Effector CD8-positive, alpha-beta T cell (primary cell): ENCODE measurements around the gene LMO2.
"Not testable (repeated sequence)": the region's sequence is repeated elsewhere in the genome, so short reads cannot be mapped to it uniquely, and the experiment has no call there.

Source experiments
- DNase-seq: peaks from one replicate; lab custom pipeline; 2025; lab: John Stamatoyannopoulos, UW
- total RNA-seq, 4 experiments: gene quantifications; one replicate each; lab custom pipeline; 2026; lab: John Stamatoyannopoulos, UW

Gene LMO2
- total RNA-seq: 0 to 0.09 (median 0) reads per million in 4 experiments

DNA sequence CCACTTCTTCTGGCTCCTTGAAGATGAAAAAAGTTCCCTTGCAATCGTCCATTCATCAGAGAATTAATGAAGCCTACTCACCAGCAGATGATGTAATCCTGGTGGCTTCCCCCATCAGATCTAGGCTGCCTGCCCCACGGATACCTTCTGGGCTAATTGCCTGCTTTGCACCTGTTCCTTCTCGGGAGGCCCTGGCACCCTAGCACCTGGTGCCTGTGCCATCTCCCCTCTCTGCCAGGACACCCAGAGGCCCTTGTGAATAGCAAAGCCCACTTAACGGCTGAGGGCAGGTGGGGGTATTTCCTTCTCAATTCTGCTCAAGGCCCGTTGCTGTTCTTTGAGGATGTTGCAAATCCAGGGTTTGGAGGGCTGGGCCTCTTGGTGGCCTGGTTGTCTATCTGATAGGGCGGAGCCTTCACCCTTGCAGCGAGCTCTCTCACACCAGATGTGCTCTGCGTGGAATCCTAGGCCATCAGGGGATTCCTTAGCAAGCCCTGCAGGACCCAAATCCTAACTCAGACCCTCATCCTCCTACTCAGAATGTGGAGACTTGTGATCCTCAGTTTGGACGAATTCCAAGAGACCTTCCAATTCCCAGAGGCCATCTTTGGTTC lies at the start of gene LMO2:
TSS of gene LMO2 (minus strand) at position 363 of the 614 bp plus-strand sequence. CDS start 22,360 bp downstream, outside the sequence.
- DNase-seq: no peak

DNA sequence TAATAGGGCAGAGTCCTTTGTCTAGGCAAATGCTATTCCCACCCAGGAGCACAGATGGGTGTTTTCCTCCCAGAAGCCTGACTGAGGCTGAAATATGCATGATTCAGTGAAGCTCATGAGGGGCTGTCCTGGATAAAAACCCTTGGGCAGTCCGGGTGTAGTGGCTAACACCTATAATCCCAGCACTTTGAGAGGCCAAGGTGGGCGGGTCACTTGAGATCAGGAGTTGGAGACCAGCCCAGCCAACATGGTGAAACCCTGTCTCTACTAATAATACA lies 48.6 kb upstream of the LMO2 start:
- no peak for DNase-seq

DNA sequence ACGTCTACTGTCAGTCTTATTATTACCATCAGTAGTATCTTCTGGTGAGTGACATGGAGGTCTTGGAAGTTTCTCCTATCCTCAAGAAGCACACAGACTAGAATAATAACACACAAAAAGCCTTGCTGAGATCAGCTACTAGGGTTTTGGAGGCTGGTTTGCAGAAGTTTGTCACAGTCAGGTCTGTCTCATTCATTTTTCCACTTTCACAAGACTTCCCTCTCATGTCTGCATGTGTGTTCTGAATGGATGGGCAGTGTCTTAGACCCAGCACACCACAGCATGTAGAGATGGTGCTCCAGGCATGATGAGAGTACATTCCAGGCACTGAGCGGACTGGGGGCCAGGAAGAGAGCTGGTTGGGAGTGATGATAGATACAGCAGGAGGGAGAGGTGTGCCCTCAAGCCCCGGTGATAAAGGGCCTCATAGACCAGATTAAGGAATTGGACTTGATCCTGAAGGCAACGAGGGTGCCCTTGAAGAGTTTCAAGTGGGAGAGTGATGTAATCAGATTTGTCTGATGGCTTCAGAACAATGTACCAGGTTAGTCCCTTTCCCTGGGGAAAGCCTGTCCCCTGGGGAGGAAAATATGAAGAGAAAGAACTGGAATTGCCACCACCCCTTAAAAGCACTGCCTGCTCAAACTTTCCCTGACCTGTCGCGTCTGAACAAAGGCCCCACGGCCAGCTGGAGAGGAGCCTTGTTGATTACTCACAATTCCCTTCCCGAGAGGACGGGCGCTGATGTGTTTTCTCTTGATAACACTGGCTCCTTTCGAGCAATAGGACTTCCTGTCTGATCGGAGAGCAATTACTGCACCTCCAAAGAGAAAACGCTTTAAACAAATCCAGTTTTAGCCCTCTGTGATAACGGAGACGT lies 45.1 kb upstream of the LMO2 start:
- DNase-seq: no peak

DNA sequence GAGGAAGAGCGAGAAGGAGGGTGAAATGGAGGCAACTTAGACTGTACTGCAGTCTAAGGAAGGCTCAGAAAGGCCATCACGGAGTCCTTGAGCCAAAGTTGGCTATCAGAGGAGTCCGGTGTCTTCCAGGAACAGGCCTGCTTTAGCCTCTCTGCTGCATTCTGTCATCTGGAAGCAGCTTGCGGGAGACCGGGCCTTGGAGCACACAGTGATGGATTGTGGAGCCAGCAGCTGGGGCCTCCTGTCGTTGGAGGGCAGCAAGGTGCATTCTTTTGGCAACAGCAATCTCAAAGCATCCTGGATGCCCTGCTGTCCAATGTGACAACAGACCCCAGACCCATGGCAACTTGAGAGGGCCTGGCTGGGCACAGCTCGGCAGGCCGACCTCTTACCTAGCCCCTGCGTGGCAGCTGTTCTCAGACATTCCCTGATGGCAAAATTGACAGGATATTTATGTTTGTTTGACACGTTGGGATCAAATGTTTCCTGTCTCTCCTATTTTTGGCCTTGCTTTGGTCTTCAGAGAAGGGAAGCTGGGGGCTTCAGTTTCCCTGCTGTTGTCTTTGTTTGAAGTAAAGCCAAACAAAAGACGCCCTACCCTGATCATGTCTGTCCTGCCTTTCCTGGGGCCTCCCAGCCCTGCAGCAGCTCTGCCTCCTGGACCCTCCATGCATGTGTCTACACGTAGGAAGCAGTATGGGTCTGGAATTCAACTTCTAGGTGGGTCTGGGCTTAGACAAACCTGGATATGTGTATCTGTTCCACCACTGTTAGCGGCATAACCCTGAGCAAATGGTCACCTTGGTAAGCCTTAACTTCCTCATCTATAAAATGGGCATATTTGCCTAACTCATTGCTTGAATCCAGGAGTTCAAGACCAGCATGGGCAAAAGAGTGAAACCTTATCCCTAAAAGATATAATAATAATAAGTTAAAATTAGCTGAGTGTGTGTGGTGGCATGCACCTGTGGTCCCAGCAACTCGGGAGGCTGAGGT lies 43.9 kb upstream of the LMO2 start:
- no peak for DNase-seq

DNA sequence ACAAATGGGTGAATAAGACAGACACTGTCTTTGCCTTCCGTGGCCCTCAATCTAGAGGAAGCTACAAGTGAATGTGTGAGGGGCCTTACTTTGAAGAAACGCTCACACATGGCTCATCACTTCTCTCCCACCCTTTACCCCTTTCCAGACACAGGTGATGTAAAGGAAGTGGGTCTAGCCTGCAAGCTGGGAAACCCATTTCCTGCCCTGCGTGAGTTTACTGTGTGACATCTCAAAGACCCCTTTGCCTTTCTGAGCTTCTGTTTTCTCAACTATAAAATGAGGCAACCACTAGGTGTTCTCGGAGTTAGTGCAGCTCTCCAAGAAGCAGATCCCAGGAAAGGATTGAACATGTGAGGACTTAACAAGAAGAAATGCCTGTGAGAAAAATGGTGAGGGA lies 43.1 kb upstream of the LMO2 start:
- no peak for DNase-seq

DNA sequence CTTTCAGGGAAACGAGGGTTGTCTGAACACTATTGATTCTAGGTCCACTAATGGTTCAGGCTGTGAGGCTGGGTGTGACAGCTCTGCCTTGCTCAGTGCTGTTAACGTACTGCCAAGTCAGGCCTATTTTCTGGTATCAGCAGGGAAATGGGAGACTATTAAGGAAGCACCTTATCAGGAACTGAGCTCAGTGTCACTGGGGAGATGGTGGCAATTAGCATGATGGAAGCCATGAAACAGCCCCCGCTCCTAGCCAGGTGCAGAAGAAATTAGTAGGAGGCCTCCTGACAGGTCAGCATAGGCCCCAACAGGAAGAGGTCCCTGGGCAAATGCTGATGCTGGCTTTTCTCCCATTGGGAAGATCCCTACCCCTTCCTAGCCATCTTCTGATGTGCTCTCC lies 42.6 kb upstream of the LMO2 start:
- no peak for DNase-seq

DNA sequence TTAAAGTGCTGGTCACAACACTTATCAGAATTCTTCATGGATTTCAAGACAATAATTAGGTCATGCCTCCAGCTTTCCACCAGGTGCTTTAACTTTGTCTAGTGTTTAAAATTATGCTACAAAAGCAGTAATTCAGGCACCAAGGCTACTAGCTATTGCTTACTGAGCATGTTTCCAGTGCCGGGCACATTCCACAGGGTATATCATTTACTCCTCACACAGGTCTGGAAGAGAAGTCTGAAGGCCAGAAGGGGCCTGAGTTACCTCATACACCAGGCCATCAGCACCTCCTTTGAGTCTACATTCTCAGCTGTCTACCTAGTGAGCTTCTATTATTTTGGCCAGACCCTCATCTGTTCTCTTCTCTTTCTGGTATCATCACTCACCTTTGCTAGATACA lies 41.7 kb upstream of the LMO2 start:
- DNase-seq: no peak

DNA sequence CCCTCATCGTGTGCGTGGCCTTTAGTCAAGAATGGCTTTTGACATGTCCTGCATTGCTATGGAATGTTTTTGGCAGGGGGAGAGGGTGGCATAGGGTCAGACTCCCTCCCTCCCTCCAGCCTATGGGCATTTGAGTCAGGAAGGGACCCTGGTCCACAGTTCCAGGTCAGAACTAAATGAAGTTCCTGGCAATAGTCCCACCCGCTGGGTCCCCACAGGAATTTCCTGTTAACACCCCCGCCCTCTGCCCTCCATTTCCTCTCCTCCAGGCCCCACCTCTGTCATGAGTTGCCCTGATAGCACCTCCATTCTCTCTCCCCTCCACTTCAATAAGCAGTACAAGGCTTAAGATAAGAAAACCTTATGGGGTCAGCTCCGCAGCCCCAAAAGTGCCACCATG lies 40.8 kb upstream of the LMO2 start:
- no peak for DNase-seq

DNA sequence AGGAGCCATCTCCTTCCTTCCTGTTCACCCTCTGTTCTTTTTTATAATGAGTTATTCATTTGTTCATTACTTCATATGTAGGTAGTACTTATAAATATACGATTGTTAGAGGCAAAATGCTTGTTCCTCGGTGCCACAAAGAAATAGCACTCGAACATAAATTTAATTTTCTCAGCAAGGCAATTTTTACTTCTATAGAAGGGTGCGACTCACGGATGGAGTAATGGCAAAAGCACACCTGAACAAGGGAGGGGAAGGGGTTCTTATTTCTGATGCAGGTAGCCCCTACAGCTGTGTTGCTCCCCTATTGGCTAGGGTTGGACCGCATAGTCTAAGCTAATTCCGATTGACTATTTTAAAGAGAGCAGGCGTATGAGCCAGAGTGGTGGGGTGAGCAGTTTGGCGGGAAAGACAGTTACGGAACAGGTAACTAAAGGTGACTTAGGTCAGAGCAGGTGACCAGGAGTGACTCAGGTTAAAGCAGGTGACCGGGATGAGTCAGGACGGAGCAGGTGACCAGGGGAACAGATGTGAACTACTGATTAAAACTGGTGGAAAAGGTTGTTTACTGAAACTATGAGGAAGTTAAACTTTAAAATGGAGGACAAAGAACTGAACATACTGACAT lies 40.0 kb upstream of the LMO2 start:
- not testable (repeated sequence) for DNase-seq

DNA sequence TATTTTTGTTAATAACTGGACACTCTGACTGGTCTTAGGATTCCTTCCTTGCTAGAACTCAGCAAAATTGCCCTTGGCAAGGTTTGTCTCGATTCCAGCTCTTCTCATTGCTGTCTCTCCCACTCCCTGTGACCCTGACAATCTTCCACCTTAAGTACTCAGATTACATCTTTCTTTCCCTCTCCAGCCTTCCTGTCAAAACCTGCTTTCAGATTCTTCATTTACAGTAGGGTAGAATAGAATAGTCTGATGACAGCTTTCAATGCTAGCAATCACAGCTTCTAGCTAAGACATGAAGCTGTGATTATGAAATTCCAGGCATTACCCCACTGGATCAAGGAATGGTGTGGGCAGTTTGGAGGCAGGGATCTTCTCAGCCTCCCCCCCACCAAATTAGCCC lies 39.2 kb upstream of the LMO2 start:
- no peak for DNase-seq

DNA sequence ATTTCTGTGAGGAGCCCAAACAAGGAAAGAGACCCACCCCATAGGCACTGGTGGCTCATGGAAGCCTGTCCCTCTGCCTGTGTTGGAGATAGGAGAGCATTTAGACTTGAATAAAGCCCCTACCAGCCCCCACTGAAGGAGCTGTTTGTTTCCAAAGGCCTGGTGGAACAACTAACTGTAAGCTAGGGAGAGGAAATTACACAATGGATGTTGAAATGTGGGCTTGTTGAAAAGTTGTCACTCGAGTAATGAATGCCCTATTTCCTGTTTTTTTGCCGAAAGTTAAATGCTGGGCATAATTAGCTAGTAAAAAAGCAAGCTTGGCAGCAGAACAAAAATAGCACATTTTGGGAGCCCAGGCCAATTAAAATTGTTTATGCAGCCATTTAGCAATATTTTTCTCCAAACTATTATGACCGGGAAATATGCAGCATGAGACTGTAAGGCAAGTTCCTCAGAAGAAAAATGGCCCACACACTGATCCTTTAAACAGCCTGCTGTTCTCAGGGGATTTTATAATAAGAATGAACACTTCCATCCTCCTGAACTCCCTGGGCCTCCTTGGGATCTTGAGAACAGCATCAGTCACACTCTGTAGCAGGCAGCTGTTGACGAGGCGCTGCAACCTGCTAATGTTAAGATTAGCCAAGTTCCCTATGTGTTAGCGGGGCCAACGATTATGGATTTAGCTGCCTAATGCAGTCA lies 38.6 kb upstream of the LMO2 start:
- no peak for DNase-seq

DNA sequence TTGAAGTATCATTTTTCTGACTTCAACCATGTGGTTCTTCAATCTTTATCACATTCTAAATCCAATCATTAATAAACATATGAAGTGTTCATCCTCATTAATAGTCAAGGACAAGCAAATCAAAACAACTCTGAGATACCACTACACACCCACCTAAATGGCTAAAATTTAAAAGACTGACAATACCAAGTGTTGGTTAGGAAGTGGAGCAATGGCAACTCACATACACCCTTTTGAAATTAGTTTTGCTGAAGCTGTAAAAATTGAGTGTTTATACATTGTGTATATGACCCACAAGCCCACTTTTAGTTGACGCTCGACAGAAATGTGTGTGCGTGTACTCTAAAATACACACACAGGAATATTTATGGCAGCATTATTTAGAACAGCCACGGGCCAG lies 36.7 kb upstream of the LMO2 start:
- DNase-seq: no peak

DNA sequence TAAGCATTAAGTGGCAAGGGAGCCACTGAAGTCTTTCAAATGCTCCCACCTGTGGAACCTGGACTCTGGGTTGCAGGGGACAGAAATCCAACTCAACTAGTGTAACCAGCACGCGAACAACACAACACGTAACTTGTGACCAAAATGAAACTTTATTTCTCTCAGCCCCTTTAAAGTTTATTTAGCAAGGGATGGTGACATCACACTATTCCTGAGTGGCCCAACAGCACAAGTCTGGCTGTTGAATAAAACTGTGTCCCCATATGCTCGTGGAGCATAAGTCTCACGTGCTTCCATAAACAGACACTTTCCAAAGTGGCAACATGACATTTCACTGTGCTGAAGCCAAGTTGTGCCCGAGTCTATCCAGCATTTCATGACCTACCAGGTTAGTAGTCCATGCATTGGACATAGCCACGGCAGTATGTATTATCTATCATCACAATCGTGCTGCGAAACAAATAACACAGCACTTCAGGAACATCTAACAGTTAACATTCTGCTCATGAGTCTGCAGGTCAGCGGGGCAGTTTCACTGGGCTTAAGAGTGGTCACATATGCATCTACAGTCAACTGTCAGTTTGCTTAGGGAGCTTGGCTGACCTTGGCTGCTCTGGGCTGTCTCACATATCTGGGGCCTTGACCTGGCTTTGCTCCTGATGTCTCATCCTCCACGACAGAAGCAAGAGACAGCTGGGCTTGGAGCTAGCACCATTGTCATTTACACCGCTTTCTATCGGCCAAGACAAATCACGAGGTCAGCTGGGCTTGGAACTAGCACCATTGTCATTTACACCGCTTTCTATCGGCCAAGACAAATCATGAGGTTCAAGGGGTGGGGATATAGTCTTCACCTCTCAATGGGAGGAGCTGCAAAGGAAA lies 35.0 kb upstream of the LMO2 start:
- DNase-seq: no peak

DNA sequence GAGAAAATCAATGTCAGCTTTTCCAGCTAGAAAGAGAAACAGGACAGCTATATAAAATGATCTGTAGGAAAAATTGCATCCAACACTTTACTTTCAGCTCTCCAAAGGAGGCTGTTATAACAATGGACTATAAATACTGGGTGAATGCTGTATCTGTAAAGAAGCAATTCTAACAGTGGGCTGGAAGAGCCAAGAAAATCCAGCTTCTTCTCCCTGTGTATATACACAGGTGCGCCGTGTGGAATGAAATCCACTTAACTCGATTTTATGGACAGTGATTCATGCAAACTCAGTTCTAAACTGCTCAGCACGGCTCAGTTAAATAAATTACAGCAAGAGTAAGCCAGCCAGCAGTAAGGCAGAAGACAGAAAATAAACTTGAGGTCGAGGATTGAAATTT lies 32.5 kb upstream of the LMO2 start:
- DNase-seq: no peak

DNA sequence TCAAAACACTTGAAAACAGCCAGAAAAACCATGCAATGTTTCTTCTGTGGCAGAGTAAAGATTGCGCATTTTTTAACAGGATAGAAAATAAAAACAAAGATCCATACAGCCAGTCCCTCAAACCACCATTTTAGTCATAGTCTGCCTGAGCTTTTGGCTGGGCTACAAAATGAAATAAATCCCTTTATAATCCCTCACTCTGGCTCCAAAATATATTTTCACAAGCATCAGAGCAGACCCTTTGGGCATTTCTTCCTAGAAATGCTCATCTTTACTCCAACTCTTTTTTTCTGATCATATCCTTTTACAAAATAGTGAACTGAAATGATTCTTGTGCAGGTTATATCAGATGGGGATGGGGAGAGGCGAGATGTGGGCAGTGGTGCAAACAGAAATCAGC lies 31.8 kb upstream of the LMO2 start:
- DNase-seq: no peak

DNA sequence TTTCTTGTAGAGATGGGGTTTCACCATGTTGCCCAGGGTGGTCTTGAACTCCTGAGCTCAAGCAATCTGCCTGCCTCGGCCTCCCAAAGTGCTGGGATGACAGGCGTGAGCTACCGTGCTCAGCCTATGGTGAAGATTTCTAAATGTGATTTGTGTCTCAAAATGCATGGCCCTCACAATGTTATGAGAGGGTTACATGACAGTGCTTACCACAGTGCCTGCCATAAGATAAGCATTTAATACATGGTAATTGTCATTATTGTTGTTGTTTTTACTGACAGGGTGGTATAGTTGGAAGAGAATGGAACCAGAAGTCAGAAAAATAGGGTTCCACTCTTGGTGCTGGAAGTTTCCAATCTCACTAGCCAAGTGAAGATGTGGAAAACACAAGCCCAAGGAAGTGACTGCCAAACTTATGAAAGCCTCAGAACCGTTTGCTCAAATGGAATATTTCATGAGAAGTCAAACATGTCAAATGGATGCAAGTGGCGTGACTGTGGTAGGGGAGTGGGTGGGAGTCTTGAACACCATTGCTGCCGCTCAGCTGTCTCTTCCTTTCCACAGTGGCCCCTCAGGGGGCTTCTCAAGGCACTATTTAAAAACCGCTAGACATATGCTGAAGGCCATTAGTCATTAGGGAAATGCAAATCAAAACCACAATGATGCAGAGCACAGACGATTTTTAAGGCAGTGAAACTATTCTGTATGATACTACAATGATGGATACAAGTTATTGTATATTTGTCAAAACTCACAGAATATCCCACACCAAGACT lies 29.1 kb upstream of the LMO2 start:
- no peak for DNase-seq

DNA sequence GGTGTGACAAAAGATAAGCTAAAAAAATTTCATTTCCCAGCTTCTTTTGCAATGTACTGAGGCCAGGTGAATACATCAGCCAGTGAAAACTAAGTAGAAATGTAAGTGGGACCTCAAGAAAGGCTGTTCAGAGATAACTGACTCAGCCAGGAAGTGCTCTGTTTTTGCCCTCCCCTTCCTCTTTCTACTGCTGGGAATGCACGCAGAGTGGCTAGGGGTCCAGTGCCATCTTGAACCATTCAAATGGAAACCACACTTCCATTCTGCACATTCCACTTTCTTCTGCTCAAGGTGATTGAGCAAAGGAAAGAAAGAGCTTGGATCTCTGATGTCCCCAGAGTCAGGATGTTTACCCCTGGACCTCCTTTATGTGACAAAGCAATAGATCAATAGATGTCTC lies 27.8 kb upstream of the LMO2 start:
- DNase-seq: no peak

DNA sequence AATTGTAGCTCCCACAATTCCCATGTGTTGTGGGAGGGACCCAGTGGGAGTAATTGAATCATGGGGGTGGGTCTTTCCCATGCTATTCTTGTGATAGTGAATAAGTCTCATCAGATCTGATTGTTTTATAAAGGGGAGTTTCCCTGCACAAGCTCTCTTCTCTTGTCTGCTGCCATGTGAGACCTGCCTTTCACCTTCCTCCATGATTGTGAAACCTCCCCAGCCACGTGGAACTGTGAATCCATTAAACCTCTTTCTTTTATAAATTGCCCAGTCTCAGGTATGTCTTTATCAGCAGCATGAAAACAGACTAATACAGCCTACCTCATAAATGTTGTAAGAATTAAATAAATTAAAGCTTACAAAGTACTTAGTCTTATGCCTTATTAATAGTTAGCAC lies 25.5 kb upstream of the LMO2 start:
- not testable (repeated sequence) for DNase-seq

DNA sequence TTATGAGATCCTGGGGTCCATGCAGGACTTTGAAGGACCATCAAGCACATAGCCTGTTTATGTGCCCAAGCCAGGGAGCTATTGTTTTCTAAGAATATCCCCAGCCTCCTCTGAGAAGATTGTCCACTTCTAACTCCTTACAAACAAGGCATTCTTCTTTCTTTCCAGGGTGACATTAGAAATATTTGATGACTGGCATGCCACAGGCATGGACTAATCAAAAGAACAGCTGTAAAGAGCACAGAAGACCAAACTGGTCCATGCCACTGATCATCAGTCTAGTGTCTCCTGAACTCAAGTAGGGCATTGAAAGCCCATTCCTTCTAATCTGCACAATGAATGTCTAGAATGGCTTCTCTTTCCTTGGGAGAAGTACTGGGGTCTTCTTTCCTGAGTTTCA lies 24.9 kb upstream of the LMO2 start:
- no peak for DNase-seq

DNA sequence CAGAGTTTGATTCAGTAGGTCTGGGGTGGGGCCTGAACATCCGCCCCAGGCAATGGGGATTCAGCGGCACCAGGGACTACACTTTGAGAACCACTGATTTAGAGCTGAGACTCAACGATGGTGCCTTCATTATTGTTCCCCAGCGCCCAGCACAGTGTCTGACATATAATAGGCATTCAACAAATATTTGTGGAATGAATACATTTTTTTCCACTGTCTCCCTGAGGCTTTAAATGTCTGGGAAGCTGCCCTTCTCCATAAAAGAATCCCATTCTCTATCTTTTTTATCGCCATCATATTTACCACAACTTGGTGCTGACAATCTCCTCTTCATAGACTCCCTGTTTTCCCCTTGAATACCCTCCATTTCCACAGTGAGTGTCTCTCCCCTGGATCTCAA lies 23.6 kb upstream of the LMO2 start:
- no peak for DNase-seq
